ENCODE results near the gene VIL1.

DNA sequence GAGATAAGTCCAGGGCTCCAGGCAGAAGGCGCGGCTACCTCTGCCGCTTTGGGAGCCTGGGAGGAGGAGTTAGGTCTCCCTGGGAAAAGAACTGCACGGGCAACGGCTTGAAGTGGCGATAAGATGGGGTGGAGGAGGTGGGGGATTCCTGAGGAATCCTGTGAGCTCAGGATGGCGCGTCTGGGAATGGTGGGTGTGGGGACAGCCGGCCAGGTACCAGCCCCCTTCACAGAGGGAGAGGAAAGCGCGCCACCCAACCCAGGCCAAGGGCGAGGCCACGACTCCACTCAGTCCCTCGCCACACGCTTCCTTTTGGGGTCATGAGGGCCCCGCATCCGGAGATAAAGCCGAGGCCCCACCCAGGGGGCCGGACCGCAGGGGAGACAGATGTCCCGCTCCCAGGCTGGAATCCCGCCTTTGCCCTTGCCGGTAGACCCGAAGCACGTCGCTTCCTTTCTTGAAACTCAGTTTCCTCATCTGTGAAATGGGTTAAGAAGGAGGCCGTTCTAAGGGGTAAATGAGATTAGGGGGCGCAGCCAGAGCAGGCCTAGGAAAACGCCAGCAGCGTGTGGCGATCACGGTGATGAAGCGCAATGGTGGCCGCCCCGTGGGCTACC lies 21.0 kb upstream of the VIL1 start:
- TF ChIP-seq POLR2A (IDR thresholded peaks at IDR 0.05) (peak; percentile 76), CTCF (IDR thresholded peaks at IDR 0.05) (no peak)
